GF-D8 (cell line): ENCODE data around the gene TMTC2.

ENCODE experiments used
- DNase-seq: peaks from one replicate; lab custom pipeline; 2025; lab: John Stamatoyannopoulos, UW

The TMTC2 gene

GRCh38 chr12:82686168-82687020, at the start of gene TMTC2:
TMTC2 (plus strand) TSS chr12:82686906.
- no peak for DNase-seq

GRCh38 chr12:82638324-82638723, 48.4 kb upstream of the TMTC2 start:
- DNase-seq: no peak

GRCh38 chr12:82644896-82645295, 41.8 kb upstream of the TMTC2 start:
- DNase-seq: no peak

- DNase-seq: no peak
These were observed 41.3 kb upstream of the TMTC2 start for GRCh38 chr12:82645414-82645813.

GRCh38 chr12:82647853-82648252, 38.9 kb upstream of the TMTC2 start:
- no peak for DNase-seq

GRCh38 chr12:82648259-82648909, 38.3 kb upstream of the TMTC2 start:
- no peak for DNase-seq

GRCh38 chr12:82650627-82651337, 35.9 kb upstream of the TMTC2 start:
- DNase-seq: no peak

GRCh38 chr12:82651489-82651888, 35.2 kb upstream of the TMTC2 start:
- no peak for DNase-seq

- DNase-seq: no peak
These were observed 34.6 kb upstream of the TMTC2 start for GRCh38 chr12:82652071-82652470.

GRCh38 chr12:82655751-82656150, 31.0 kb upstream of the TMTC2 start:
- no peak for DNase-seq

GRCh38 chr12:82659343-82660207, 27.1 kb upstream of the TMTC2 start:
- DNase-seq: no peak

- DNase-seq: no peak
These were observed 26.0 kb upstream of the TMTC2 start for GRCh38 chr12:82660541-82661325.

GRCh38 chr12:82663893-82664292, 22.8 kb upstream of the TMTC2 start:
- no peak for DNase-seq

- DNase-seq: no peak
These were observed 21.4 kb upstream of the TMTC2 start for GRCh38 chr12:82665142-82665923.

GRCh38 chr12:82666830-82667229, 19.9 kb upstream of the TMTC2 start:
- no peak for DNase-seq

GRCh38 chr12:82671673-82672195, 15.0 kb upstream of the TMTC2 start:
- DNase-seq: no peak

- DNase-seq: no peak
These were observed 13.8 kb upstream of the TMTC2 start for GRCh38 chr12:82672811-82673495.

- DNase-seq: no peak
These were observed 13.0 kb upstream of the TMTC2 start for GRCh38 chr12:82673698-82674097.

GRCh38 chr12:82675246-82675645, 11.5 kb upstream of the TMTC2 start:
- DNase-seq: no peak
